NCI-H748 (cell line): ENCODE results near the gene BLTP2.

ENCODE experiments used
- DNase-seq: peaks from one replicate; lab custom pipeline; 2025; ENCODE audit not compliant: unreplicated experiment; lab: John Stamatoyannopoulos, UW

The BLTP2 gene

DNA sequence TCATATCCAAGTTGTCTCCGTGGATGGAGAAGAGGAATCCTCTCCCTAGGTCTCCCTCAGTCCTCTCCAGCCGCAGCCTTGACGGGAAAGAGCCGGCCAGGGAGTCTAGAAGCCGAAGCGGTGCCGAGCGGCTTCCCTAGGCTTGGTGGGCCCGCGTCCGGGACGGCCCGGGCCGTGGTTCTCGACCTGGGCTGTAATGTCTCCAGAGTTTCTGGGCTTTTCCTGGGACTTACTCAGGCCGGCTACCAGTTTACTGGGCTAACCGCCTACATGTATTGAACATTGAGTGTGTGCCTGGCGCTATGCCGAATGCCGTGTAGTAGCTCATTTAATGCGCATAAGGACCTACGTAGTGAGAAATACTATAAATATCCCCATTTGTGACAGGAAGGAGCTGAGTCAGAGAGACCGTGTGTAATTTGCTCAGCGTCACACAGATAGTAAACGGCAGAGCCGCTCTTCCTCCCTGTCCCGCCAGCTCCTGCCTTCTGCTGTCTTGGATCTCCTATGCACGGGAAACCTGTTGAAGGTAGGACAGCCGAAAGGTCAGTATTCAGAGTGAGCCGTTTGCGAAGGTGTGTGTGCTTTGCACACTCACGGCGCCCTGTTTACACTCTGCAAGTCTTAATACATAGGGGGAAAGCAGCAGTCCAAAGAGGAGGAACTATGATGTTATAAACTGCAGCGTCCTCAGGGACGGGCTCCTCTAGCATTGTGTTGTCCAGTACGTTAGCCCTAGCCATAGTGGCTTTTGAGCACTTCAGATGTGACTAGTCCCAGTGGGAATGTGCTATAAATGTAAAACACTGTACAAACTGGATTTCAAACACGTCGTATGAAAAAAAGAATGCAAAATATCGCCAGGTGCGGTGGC is 45.4 kb downstream of the BLTP2 start:
- DNase-seq: peak; percentile 79

DNA sequence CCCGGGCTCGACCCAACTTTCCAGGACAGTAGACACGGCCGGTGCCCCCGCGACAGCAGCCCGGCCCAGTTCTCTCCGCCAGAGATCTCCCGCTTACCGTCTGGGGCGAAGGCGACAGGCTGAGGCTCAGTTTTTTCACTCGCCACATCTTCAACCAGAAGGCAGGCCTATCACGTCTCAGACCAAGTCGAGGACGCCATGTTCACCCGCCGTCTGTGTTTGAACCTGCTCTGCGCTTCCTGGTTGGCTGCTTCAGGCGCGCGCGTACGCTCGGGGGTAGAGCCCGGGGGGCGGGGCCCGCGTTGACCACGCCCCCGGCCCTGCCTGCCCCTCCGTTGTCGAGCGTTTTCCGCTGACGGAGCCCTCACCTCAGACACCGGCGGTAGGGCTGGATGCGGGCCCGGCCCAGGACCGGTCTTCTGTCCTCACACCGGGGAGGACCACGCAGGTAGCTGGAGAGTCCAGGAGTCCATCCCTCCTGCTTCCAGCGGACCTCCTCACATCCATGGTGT is 46.1 kb downstream of the BLTP2 start, which contains the start of gene SPAG5:
Gene SPAG5, minus strand, starts transcription at position 227 of the 512 bp plus-strand sequence. Its CDS starts 79 bp downstream, at position 148.
- peak; percentile 98 for DNase-seq

DNA sequence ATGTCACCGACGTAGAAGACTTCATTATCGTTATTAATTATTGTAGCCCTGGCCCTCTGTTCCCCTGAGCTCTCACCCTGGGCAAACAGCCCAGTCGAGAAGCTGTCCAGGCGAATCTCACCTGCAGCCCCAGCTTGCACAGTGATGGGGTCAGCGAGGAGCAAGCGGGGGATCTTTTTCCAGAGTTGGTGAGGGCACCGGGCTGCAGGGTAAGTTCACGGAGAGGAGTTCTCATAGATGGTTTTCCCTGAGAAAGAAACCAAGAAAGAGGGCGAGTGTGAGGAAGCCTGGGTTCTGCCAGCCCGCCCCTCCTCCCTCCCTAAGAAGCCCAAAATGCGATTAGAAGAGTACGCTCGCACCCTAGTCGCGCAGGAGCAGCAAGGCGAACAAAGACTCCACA is 46.6 kb downstream of the BLTP2 start:
- DNase-seq: peak; percentile 44

DNA sequence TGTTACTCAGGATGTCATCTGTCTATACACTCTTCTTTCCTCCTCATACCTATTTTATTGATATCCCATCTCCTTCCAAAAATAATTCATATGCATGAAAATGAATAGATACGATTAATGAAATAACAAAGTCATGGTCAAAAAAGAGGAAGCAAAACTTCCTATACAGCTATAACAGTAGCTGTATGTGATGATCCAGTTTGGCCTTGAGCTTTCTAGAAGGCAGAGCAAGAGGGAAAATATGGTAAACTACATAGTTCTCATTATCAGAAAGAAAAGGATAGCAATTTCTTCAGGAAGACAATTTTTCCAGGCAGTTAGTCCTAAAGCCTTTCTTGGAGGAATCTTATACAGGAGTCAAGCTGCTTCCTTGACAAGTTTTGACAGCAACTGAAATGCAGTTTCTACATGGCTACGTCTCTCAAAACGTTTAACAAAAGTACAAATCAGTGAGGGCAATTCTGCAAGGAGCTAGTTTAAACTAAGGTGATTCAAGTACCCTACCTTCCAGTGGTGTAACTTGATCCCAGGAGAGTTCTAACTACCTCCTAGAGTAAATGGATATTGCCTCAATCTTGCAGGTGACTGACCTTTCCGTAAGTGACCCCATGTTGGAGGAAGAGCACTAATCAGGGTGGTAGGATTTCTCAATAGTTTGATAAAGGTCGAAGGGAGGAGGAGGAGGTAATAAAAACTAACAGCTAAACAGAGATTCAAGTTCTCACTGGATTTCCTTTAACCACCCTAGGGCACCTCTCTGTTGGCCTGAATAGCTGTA is 47.2 kb downstream of the BLTP2 start:
- DNase-seq: peak; percentile 38
